Measurements from ENCODE around the gene ACTN2.

ACTN2 gene

GRCh38 chr1:236767276-236767675, 81.0 kb downstream of the ACTN2 start:
- Histone ChIP-seq H3K27ac (ENCODE audit: low read depth, low read length, severe bottlenecking) (no peak overlapping the region), H3K36me3 (ENCODE audit: control insufficient read depth, insufficient read depth, low read length) (no peaks in the 10 kb centered on the region), H3K9me3 (ENCODE audit: control insufficient read depth, low read length) (no peaks in the 10 kb centered on the region), H3K4me1 (ENCODE audit: control insufficient read depth, insufficient read depth, low read length, poor library complexity, severe bottlenecking) (no peaks in the 10 kb centered on the region), H3K4me3 (ENCODE audit: extremely low read depth, insufficient read depth, low read length, poor library complexity, severe bottlenecking) (no peak overlapping the region)
- WGBS, 2 experiments (ENCODE audit: insufficient coverage in 2 of 2), result 73 to 89% methylated on average over 3 to 5 of the region's 6 CpGs

DNA sequence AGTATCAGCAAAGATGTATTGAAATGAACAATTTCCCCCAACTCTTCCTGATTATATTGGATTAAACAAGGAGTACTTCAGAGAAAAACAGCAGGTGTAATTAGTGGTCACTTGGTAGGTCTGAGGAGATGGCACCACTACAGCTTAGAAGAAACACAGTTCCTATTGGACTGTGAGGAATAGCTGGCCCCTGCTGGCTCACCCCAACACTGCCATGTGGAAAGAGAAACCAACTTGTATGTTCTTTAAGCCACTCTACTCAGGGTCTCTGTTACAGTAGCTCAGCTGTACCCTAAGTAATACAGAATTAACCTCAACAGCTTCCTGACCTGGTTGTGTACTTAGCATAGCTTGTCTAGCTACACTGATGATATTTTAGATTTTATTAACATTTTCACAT, 82.3 kb downstream of the ACTN2 start:
- Histone ChIP-seq H3K27ac (ENCODE audit: low read depth, low read length, severe bottlenecking) (no peak overlapping the region), H3K36me3 (ENCODE audit: control insufficient read depth, insufficient read depth, low read length) (no peaks in the 10 kb centered on the region), H3K4me1 (ENCODE audit: control insufficient read depth, insufficient read depth, low read length, poor library complexity, severe bottlenecking) (no peaks in the 10 kb centered on the region), H3K9me3 (ENCODE audit: control insufficient read depth, low read length) (no peaks in the 10 kb centered on the region), H3K4me3 (ENCODE audit: extremely low read depth, insufficient read depth, low read length, poor library complexity, severe bottlenecking) (no peak overlapping the region)

- Histone ChIP-seq H3K4me3 (ENCODE audit: extremely low read depth, insufficient read depth, low read length, poor library complexity, severe bottlenecking) (no peak overlapping the region), H3K9me3 (ENCODE audit: control insufficient read depth, low read length) (no peaks in the 10 kb centered on the region), H3K27ac (ENCODE audit: low read depth, low read length, severe bottlenecking) (no peak overlapping the region), H3K4me1 (ENCODE audit: control insufficient read depth, insufficient read depth, low read length, poor library complexity, severe bottlenecking) (no peaks in the 10 kb centered on the region), H3K36me3 (ENCODE audit: control insufficient read depth, insufficient read depth, low read length) (no peaks in the 10 kb centered on the region)
- WGBS, 2 experiments (ENCODE audit: insufficient coverage in 2 of 2), result 87 to 100% methylated on average over 1 to 3 of the region's 3 CpGs
Measured at GRCh38 chr1:236773919-236774318, 87.6 kb downstream of the ACTN2 start.

DNA sequence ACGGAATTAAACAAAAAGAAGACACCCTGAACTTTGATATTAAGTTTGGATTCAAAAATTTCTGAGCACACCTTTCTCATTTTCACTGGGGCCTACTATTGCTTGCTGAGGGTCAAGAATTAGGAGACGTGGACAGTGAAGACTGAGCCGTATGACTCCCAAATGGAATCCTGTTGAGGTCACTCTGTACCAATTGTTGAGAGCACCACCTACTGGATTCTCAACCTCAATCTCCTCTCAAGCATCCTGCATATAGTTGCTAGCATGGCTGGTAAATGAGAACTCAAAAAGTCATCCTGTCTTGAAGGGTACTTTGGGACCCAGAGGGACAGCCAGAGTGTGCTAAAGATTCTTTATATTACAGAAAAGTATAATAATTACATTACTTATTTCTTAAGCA, 88.6 kb downstream of the ACTN2 start:
- WGBS, 2 experiments (ENCODE audit: insufficient coverage in 2 of 2), result 67% methylated on average over 3 of the region's 3 CpGs; no CpG with 5 or more reads in 1 of the 2 experiments

DNA sequence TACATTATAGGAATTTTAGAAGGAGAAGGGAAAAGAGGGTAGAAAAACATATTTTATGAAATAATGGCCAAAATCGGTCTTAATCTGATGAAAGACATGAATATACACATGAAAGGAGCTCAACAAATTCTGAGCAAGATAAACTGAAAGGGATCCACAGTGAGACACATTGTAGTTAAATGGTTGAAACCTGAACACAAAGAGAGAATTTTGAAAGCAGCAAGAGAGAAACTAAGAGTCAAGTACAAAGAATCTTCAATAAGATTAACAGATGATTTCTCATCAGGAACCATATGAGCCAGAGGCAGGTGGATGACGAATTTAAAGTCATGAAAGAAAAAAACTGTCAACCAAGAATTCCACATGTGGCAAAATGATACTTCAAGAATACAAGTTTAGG, 93.0 kb downstream of the ACTN2 start:
- Histone ChIP-seq H3K36me3 (ENCODE audit: control insufficient read depth, insufficient read depth, low read length) (no peaks in the 10 kb centered on the region), H3K9me3 (ENCODE audit: control insufficient read depth, low read length) (peaks cover 11% of the 10 kb centered on the region), H3K4me1 (ENCODE audit: control insufficient read depth, insufficient read depth, low read length, poor library complexity, severe bottlenecking) (no peaks in the 10 kb centered on the region), H3K4me3 (ENCODE audit: extremely low read depth, insufficient read depth, low read length, poor library complexity, severe bottlenecking) (no peak overlapping the region), H3K27ac (ENCODE audit: low read depth, low read length, severe bottlenecking) (no peak overlapping the region)
- WGBS, 2 experiments (ENCODE audit: insufficient coverage in 2 of 2), result no CpG with 5 or more reads among the region's 2 CpGs

More for the DNA sequence above, 88.6 kb downstream of the ACTN2 start:
- H3K36me3 ChIP-seq (ENCODE audit: control insufficient read depth, insufficient read depth, low read length), result no peaks in the 10 kb centered on the region
- H3K27ac ChIP-seq (ENCODE audit: low read depth, low read length, severe bottlenecking), result no peak overlapping the region
- H3K4me3 ChIP-seq (ENCODE audit: extremely low read depth, insufficient read depth, low read length, poor library complexity, severe bottlenecking), result no peak overlapping the region
- H3K4me1 ChIP-seq (ENCODE audit: control insufficient read depth, insufficient read depth, low read length, poor library complexity, severe bottlenecking), result no peaks in the 10 kb centered on the region
- H3K9me3 ChIP-seq (ENCODE audit: control insufficient read depth, low read length), result peaks cover 10% of the 10 kb centered on the region

GRCh38 chr1:236785477-236785876, 99.2 kb downstream of the ACTN2 start:
- H3K4me3 ChIP-seq (ENCODE audit: extremely low read depth, insufficient read depth, low read length, poor library complexity, severe bottlenecking), result no peak overlapping the region

DNA sequence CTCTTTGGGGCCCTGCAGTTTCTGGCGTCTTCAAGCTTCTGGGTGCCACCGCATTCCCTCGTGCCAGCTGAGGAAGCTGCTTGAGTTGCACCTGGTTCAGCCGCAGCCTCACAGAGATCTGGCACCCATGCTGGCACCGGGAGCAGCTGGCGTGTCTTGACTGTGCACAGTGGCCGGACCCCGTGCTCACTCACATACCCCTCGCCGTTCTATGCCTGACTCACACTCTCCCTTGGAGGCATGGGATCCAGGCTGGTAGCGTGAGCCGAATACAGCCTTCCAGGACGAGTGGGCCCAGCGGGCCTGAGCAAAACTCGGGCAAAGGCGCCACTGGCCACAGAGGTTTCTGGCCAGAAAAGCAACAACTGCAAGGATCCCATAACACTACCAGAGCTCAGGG, 100.2 kb downstream of the ACTN2 start:
- no peaks in the 10 kb centered on the region for H3K36me3 ChIP-seq (ENCODE audit: control insufficient read depth, insufficient read depth, low read length)
- H3K27ac ChIP-seq (ENCODE audit: low read depth, low read length, severe bottlenecking), result no peak overlapping the region
- no peaks in the 10 kb centered on the region for H3K9me3 ChIP-seq (ENCODE audit: control insufficient read depth, low read length)
- no peaks in the 10 kb centered on the region for H3K4me1 ChIP-seq (ENCODE audit: control insufficient read depth, insufficient read depth, low read length, poor library complexity, severe bottlenecking)
- WGBS, 2 experiments (ENCODE audit: insufficient coverage in 2 of 2), result 92 to 93% methylated on average over 10 to 14 of the region's 16 CpGs
- no peak overlapping the region for H3K4me3 ChIP-seq (ENCODE audit: extremely low read depth, insufficient read depth, low read length, poor library complexity, severe bottlenecking)

More at GRCh38 chr1:236785477-236785876, 99.2 kb downstream of the ACTN2 start:
- Histone ChIP-seq H3K36me3 (ENCODE audit: control insufficient read depth, insufficient read depth, low read length) (no peaks in the 10 kb centered on the region), H3K27ac (ENCODE audit: low read depth, low read length, severe bottlenecking) (no peak overlapping the region), H3K4me1 (ENCODE audit: control insufficient read depth, insufficient read depth, low read length, poor library complexity, severe bottlenecking) (no peaks in the 10 kb centered on the region), H3K9me3 (ENCODE audit: control insufficient read depth, low read length) (no peaks in the 10 kb centered on the region)
- WGBS, 2 experiments (ENCODE audit: insufficient coverage in 2 of 2), result 43 to 65% methylated on average over 1 to 2 of the region's 2 CpGs

DNA sequence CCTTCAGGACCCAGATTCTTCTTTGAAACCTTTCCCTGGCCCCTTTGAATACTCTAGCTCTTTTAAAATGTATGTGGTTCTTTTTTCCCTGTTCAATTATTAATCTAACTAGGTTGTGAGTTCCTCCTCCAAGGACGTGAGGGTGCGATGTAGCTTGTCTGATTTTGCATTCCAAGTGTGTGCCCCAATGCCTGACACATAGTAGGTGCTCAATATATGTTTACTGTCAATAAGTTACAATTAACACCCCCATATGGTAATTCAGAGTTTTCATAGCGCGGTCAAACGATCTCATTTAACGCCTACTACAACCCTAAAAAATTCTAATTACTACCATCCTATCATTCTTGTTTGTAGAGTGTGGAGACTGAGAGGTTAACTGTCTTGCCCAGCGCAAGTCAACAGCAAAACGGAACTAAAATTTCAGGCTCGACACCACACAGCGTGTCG, 108.3 kb downstream of the ACTN2 start:
- Histone ChIP-seq H3K27ac (ENCODE audit: low read depth, low read length, severe bottlenecking) (no peak overlapping the region), H3K4me1 (ENCODE audit: control insufficient read depth, insufficient read depth, low read length, poor library complexity, severe bottlenecking) (peaks cover 6% of the 10 kb centered on the region), H3K9me3 (ENCODE audit: control insufficient read depth, low read length) (no peaks in the 10 kb centered on the region), H3K4me3 (ENCODE audit: extremely low read depth, insufficient read depth, low read length, poor library complexity, severe bottlenecking) (peak overlapping the region; percentile 90), H3K36me3 (ENCODE audit: control insufficient read depth, insufficient read depth, low read length) (no peaks in the 10 kb centered on the region)
- WGBS, 2 experiments (ENCODE audit: insufficient coverage in 2 of 2), result 2 to 15% methylated on average over 3 to 5 of the region's 11 CpGs

- peak within 1 kb of the TSS; percentile 90 for H3K4me3 ChIP-seq (ENCODE audit: extremely low read depth, insufficient read depth, low read length, poor library complexity, severe bottlenecking)
- H3K4me1 ChIP-seq (ENCODE audit: control insufficient read depth, insufficient read depth, low read length, poor library complexity, severe bottlenecking), result peaks cover 6% of the 10 kb centered on the region
- H3K9me3 ChIP-seq (ENCODE audit: control insufficient read depth, low read length), result no peaks in the 10 kb centered on the region
- peaks cover 4% of the 10 kb centered on the region for H3K36me3 ChIP-seq (ENCODE audit: control insufficient read depth, insufficient read depth, low read length)
- peak within 1 kb of the TSS; percentile 77 for H3K27ac ChIP-seq (ENCODE audit: low read depth, low read length, severe bottlenecking)
- WGBS, 2 experiments (ENCODE audit: insufficient coverage in 2 of 2), result 0% methylated on average over 57 to 64 of the region's 67 CpGs
Measured at GRCh38 chr1:236795035-236795756, 108.9 kb downstream of the ACTN2 start, which contains the start of gene MTR. MTR (plus strand) TSS chr1:236795292; CDS start chr1:236795704, 412 bp downstream.

GRCh38 chr1:236795757-236796667, 109.7 kb downstream of the ACTN2 start:
- WGBS, 2 experiments (ENCODE audit: insufficient coverage in 2 of 2), result 1% methylated on average over 19 to 22 of the region's 41 CpGs

More at GRCh38 chr1:236795757-236796667, 109.7 kb downstream of the ACTN2 start:
- Histone ChIP-seq H3K4me1 (ENCODE audit: control insufficient read depth, insufficient read depth, low read length, poor library complexity, severe bottlenecking) (peaks cover 6% of the 10 kb centered on the region), H3K4me3 (ENCODE audit: extremely low read depth, insufficient read depth, low read length, poor library complexity, severe bottlenecking) (peak overlapping the region; percentile 90), H3K27ac (ENCODE audit: low read depth, low read length, severe bottlenecking) (peak overlapping the region; percentile 77), H3K36me3 (ENCODE audit: control insufficient read depth, insufficient read depth, low read length) (peaks cover 12% of the 10 kb centered on the region), H3K9me3 (ENCODE audit: control insufficient read depth, low read length) (no peaks in the 10 kb centered on the region)

Data from mesodermal cell (in vitro differentiated cells).